HG02610 (cell line): ENCODE results near the gene TMEM163.
"Not testable (repeated sequence)": the region's sequence is repeated elsewhere in the genome, so short reads cannot be mapped to it uniquely, and the experiment has no call there.

ENCODE experiments used
- ATAC-seq: cut with Tn5 transposase; IDR thresholded peaks from one replicate; pipeline ENCODE4 v1.9.1; 2021; ENCODE audit warnings: mild to moderate bottlenecking, moderate library complexity; ENCODE audit not compliant: unreplicated experiment

TMEM163 gene

DNA sequence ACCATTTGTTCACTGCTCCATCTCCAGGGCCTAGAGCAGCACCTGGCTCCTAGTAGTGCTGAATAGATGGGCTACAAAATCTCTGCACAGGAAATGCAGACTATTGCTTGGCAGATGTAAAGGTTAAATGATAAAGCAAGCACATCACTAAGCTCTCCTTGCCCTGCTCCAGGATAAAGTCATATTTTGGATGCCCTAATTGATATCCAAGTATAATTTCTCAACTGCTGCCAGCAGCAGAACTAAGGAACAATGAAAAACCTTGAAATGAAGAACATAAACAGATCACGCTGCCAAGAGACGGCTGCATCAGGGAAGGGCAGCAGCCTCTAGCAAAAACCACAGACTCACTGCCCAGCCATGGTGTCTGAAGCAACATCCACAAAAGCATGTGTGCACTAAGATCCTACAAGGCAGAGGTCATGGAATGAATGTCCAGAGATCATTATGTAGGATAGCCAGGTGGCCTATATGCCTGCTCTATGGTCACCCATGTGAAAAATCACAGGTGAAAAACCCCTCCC, 134.7 kb downstream of the TMEM163 start:
- ATAC-seq, result no peak

DNA sequence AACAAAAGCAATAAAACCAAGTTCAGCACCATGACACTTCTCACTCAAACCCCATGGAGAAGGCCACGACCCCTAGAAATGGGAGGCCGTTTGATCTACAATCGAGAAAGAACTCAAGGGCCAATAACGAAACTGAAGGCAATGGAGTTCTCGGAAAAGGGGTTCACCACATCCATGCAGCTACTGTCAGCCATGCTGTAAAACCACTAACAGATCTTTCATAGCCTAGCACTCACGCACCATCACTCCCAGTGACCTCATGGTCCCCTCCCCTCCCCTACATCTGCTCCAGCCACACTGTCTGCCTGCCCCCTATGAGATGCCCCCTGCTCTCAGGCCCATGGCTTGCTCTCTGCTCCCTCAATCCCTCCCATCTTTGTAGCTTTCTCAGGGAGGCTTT, 135.3 kb downstream of the TMEM163 start:
- no peak for ATAC-seq

DNA sequence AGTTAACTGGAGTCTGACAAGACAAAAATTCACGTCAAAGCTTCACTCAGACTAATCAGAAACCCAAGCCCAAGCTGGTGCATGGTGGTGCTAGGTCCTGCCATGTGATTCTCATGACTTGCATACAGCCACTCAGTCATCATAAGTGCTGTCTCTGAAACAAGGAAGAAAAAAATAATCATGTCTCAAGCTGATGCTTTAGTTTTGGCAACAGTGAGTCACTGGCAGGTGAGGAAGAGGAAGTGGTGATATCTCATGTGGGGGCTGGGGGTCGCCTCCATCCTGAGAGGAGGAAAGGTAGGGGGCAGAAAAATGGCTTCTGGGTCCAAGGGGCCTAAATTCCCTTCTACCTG, 136.3 kb downstream of the TMEM163 start:
- ATAC-seq, result no peak

DNA sequence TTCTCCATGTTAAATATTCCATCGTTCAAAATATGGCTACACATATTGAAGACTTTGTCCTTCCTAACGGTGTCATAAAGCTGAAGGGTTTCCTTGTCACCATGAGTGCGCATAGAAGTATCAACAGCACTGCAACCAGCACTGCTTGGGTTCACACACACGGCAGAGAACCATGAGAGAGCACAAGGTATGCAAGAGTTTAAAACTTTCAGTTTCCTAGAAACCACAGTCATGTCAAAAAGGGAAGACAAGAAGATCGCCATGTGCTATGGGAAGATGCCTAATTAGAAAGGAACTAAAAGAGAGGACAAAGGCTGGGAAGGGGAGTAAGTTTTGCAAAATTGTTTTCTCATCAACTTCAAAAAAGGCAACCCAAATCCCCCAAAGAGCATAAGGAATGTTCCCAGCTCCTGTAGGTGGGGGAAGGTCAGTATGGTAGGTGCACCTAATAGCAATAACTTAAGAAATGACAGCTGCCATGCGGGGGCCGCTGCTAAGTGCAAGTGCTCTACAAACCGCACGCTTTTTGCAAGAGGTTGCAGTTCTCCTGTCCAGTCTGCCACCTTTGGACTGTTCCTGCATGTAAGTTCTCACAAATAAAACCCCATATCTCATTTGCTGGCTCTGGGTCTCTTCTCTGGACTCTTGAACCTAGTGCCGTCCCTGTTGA, 136.8 kb downstream of the TMEM163 start:
- no peak for ATAC-seq

DNA sequence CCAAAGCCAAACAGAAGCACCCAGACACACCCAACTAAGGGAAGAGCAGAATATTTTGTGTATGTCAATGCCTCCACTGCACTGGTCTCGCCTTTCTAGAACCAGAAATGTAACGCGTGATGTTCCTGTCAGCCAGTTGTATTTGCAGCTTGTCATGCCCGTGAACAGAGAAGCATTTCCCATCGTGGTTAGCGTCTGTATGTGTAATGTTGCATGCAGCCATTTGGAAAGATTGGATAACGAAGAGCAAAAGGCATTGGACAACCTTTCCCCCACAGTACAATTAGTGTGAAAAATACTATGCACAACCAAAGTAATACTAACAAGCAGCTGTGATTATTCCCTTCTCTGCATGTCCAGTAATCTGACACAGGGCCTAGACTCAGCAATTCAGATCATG, 140.5 kb downstream of the TMEM163 start:
- no peak for ATAC-seq

DNA sequence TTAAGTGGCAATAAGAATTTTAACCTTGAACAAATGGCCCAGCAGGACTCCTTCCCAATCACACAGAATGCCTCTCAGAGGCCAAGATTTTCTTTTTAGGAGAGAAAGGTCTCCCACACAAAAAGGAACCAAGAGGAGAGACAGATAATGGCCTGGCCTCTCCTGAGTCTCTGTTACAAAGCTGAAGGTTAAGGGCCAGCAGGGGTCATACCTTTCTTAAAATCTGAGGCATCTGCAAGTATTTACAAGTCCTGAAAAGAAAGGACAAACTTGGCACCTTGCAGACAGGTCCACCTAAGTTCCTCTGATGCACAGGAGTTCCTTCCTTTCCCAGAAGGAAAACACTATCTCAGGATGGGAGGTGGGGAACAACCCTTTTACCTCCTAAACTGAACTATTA, 142.3 kb downstream of the TMEM163 start:
- ATAC-seq, result no peak

DNA sequence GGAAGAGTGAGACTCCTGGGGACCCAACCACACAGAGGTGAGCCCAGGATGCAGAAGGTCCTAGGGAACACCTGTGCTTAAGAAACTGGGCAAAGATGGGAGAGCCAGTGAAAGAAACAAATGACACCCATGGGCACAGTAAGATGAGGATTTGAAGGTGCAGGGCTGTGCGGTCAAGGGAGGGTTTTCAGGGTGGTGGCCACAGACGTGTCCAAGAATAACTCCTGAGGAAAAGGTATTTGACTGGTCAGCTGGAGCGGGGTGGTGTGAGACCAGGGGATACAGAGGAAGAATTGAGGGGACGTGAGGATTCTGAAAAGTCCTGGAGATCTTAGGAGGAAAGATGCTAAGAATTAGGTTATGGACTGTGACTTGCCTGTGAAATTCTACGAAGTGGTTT, 142.9 kb downstream of the TMEM163 start:
- ATAC-seq, result no peak

DNA sequence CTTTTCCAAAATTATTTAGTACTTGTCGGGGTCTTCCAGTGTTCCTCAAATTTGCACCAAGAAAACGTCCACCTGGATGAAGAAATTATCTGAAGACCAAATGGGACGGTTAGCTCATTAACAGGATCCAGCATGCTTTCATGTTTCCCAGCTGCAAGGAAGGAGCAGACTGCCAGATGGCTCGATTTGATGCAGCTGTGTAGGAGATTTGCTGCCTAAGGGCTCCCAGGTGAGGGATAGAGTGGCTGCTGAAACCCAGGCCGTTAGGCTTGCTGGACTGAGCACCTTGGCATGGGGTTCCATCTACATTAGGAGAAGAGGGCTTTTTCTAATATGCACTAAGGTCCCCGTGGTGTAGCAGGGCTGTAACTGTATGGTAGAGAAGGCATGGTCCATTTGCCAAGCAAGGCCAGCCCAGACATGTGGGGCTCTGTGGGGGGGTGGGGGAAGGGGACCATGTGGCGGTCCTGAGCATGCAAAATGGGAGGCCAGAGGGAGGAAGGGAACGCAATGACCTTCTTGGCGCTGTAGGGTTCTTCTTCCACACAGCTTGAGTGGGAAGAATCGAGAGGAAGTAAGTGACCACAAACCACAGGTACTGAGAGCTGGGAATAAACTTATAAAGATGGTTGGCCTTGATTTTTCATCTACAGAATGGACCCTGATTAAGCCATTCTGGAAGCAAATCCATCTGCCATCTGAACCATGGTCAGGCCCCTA, 144.0 kb downstream of the TMEM163 start:
- no peak for ATAC-seq

DNA sequence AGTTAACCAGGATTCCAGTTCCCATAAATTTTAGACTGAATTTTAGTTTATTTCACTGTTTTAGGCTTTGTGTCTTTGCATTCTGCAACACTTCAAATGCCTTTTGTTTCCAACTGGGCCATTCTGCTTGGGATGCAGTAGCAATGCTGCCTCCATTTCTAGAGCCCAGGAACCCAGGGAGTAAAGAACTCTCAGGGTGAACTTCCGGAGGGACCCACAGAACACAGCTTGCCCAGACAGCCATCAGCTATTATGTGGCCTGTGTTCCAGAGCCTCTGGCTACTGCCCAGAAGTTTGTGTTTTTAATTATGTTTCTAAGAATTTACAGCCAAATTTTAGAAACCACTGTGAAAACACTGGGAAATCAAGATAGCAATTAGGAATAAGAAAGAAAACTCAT, 145.1 kb downstream of the TMEM163 start:
- no peak for ATAC-seq

DNA sequence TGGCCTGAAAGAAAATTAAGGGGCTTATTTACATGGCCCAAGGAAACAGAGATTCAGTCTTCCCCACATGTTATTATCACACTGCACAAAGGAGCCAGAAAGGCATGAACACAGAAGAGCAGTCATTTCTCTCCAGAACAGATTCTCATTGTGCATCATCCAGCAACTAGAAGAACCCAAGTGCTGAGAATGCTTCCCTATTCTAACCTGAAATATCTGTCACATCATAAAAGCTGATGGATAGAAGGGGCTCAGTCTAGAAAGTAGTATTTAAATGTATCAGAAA, 145.8 kb downstream of the TMEM163 start:
- ATAC-seq, result no peak

DNA sequence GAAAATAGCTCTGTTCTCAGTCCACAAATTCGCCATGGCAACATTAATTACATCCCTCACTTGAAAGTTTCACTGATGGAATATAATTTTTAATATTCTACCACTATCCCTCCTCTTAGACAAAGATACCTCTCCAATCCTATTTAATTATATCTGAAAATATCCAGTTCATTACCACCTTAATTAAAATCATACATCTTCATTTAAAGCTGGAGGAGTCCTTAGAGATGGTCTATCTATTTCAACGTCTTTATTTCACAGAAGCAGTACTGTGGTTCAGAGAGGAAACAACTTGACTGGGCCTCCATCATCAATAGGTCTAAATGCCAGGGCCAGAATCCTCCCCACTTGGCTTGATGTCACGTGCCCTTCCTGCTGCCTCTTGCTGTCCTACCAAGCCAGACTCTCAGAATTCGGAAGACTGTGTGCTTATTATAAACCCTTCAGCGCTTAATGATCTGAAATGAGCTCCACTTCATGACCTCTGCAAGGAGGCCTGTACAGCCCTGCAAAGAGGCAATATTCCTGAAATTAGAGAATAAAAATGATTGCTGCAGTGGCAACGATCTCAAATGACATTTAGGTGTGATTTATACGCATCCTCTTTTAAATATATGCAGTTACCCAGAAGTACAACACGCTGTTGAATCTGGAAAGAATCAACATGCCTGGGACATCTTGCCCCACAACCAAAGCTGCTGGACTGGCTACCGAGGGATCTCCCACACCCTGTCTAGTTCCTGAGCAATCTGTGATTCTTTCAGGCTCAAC, 146.3 kb downstream of the TMEM163 start:
- no peak for ATAC-seq

DNA sequence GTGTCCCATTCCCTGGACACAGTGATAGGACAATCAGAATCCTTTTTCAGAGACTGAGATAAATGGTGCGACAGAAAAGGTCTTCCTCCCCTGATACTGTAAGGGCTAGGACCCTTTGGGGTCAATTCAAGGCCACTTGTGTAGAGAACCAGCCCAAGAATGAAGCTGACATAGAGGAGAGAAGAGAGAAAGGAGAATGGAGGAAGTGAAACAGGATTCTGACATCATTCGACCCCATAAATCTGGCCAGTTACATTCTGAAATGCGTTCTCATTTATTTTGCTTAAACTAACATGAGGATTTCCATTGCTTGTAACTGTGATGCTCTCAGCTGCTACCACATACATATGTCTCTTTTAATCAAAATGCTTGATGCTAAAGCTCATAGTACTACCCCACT, 148.1 kb downstream of the TMEM163 start:
- ATAC-seq, result no peak

DNA sequence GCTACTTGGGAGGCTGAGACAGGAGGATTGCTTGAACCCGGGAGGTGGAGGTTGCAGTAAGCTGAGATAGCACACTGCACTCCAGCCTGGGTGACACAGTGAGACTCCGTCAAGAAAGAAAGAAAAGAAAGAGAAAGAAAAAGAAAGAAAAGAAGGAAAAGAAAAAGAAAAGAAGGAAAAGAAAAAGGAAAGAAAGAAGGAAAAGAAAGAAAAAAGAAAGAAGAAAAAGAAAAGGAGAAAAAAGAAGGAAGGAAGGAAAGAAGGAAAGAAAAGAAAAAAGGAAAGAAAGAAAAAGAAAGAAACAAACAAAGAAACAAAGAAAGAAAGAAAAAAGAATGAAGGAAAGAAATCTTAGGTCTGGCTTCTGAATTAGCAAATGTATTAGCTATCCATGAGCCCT, 150.4 kb downstream of the TMEM163 start:
- no peak for ATAC-seq

DNA sequence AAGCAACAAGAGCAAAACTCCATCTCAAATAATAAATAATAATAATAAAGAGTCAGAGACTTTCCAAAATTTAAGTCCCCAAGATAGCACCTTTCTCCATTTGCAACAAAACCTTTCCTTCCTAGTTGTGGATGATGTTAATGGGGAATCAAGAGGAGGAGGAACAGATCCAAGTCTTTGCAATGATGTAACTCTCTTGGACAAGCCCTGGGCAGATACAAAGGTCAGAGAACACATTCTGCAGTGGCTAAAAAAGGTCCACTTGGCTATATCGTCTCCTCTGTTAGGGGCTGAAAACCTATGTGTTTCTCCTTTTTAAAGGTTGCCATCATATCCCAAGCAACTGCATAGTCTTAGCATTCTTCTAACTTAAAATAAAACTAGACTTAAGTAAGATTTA, 151.1 kb downstream of the TMEM163 start:
- no peak for ATAC-seq

DNA sequence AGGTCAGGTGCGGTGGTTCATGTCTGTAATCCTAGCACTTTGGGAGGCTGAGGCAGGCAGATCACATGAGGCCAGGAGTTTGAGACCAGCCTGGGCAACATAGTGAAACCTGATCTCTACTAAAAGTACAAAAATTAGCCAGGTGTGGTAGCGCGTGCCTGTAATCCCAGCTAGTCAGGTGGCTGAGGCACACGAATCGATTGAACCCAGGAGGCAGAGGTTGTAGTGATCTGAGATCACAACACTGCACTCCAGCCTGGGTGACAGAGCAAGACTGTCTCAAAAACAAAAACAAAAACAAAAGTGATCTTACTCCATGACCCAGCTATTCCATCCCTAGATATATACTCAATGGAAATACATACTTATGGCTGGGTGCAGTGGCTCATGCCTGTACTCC, 153.8 kb downstream of the TMEM163 start:
- ATAC-seq, result not testable (repeated sequence)

DNA sequence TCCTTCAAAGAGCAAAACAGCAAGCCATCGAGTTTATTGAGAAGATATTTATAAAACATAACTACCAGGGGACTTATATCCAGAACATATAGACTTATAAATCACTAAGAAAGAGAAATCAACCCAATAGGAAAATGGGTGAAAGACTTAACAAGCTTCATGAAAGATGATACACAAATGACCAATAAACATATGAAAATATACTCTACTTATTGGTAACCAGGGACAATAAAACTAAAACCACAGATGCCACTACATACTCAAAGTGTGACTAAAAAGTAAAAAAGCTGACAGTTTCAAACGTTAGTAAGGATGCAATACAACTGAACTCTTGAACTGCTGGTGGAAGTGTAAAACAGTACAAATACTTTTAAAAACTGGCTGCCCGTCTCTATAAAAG, 154.3 kb downstream of the TMEM163 start:
- ATAC-seq, result peak; percentile 60

DNA sequence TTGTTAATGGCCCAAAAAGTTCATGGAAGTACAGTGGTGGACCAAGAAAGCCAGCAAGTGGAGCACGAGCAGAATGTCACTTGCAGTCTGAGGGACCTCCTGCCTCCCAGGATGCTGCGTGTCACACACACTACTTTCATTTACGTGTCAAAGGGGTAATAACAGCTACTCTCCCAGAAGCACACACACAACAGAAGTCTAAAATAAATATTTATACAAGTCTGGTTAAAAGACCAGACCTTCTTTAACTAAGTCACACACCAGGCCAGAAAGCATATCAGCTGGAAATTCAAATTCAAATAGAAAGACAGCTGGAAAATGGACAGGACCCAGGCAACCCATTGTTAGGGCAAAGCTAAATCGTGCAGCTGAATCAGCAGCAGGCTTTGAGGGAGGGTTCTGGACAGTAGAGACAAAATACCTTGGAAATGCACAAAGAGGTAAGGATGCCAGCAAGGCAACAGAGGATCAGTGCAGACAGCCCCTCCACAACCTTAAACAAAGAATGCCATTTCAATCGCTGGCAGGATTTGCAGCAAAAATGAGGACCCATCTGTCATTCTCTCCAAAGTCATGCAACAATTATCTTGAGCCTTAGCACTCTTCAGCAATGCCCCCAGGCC, 160.5 kb downstream of the TMEM163 start:
- no peak for ATAC-seq

DNA sequence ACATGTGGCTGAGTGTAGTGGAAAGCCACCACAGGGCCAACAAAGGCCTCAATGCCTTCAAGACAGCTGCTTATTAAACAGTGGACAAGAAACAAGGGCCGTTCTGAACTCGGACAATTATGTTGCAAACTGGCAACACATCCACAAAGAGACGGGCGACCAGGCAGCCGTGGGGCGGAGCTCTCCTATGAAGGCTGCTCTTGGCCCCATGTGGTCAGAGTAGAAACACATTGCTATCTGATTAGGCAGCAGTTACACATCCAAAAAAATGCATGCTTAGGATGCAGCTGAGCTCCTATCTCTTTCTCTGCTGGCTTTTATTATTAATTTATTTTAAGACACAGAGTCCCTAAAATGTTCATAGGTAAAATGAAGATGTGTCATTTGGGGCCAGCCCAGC, 163.4 kb downstream of the TMEM163 start:
- ATAC-seq, result no peak

DNA sequence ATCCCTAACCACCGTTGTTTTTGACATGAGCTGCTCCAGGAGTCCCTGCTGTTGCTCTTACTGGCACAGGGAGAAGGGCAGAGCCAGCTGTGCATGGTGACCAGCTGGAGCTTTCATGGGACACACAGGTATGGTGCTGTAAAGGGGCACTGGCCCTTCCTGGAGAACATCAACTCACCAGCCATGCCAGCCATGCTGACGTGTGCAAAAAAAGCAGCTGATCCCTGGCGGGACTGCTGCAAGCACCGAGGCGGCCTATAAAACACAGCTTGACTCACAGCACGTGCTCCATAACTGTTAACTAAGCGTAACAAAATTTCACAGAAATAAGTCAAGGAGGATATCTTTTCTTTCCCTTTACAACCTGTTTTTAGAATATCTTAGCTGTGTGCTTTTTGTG, 165.1 kb downstream of the TMEM163 start:
- no peak for ATAC-seq

DNA sequence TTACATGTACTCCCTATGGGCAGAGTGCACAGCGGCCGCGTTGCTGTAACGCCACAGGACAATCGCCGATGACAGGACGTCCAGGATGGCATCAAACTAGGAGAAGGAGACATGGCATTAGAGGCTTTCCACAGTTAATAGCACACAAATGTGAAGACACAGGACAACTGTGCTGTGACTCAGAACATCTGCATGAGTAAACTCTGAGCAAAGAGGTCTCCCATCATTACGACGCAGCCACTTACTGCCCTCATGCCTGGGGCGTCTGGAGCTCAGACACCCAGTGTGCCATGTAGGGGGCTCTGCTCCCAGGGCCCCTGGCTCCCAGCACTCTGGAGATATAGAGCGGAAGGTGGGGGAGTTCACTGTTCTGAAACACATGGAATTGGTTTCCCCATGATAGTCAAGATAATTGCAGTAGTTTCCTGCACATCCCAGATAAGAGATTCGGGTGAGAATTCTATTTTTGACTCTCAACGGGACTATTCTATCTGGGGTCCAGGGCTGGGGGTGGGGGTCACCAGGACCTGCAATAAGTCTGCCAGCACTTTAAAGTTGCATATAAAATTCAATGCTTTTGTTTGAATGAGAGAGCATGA, 168.1 kb downstream of the TMEM163 start:
- ATAC-seq, result no peak

DNA sequence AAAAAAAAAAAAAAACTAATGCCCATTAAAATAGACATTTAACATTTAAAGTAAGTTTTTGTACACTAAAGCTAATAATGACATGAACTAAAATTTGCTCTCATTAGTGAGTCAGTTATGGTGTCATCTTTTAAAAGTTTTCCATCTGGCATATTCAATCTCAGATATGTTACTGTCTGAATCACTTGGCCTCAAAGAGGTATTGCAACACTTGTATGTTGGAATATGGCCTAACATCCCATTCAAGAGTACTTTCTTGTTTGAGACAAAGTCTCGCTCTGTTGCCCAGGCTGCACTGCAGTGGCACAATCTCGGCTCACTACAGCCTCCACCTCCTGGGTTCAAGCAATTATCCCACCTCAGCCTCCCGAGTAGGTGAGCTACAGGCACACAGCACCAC, 169.7 kb downstream of the TMEM163 start:
- no peak for ATAC-seq
